NB4 (cell line): ENCODE data around the gene SSNA1.

ENCODE experiments used
- POLR2A ChIP-seq: IDR thresholded peaks from 2 replicates; pipeline ENCODE4 v1.6.1; 2011; ENCODE audit warnings: mild to moderate bottlenecking; ENCODE audit not compliant: insufficient read length; ENCODE audit errors: extremely low read depth
- TF ChIP-seq, protein P1 (sequence below): IDR thresholded peaks from one replicate; pipeline ENCODE4 v1.5.1; 2012; ENCODE audit warnings: low read depth, low read length
- TF ChIP-seq, protein P2 (sequence below): IDR thresholded peaks from 2 replicates; pipeline ENCODE4 v1.6.1; 2011; ENCODE audit warnings: low read depth, low read length

DNA sequence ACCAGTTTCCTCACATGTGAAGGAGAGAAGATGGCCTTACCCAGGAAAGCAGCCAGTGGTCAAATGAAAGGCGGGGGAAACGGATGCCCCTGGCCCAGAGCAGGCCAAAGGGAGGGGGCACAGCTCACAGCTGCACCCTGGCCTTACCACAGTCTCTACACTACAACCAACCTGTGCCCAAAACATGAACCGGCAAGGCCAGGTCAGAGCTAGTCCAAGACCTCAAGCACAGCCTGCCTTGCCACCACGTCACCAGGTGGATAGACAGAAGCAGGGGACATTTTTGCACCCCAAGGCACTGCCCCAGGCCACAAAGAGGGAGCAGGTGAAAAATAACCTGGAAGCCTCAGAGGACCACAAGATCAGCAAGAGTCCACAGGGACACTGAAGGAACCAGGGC, 45.0 kb upstream of the SSNA1 start:
- TF ChIP-seq, protein P1, sequence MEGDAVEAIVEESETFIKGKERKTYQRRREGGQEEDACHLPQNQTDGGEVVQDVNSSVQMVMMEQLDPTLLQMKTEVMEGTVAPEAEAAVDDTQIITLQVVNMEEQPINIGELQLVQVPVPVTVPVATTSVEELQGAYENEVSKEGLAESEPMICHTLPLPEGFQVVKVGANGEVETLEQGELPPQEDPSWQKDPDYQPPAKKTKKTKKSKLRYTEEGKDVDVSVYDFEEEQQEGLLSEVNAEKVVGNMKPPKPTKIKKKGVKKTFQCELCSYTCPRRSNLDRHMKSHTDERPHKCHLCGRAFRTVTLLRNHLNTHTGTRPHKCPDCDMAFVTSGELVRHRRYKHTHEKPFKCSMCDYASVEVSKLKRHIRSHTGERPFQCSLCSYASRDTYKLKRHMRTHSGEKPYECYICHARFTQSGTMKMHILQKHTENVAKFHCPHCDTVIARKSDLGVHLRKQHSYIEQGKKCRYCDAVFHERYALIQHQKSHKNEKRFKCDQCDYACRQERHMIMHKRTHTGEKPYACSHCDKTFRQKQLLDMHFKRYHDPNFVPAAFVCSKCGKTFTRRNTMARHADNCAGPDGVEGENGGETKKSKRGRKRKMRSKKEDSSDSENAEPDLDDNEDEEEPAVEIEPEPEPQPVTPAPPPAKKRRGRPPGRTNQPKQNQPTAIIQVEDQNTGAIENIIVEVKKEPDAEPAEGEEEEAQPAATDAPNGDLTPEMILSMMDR, result no peak
- TF ChIP-seq, protein P2, sequence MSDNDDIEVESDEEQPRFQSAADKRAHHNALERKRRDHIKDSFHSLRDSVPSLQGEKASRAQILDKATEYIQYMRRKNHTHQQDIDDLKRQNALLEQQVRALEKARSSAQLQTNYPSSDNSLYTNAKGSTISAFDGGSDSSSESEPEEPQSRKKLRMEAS, result no peak
- TF ChIP-seq POLR2A, result no peak
